Keratinocyte (primary cell): ENCODE data around the gene PXN. TPM values are rescaled to one million over a fixed set of nuclear protein-coding genes. Genes with fewer than 3 reads are reported as not detected.
A peak's percentile ranks its signal among the peaks of the same experiment; 100 is the strongest.
"Not testable (repeated sequence)": the region's sequence is repeated elsewhere in the genome, so short reads cannot be mapped to it uniquely, and the experiment has no call there.

Experiments
- DNase-seq: peaks from one replicate; pipeline ENCODE4 v3.0.0-alpha.2; 2011; ENCODE audit warnings: low read depth, missing footprints, low spot score
- FAIRE-seq: peaks from 2 replicates; lab custom pipeline; 2011; peaks lifted over from hg19 to GRCh38; lab: Jason Lieb, UNC
- H2AFZ ChIP-seq: 2 replicates; pipeline ENCODE4 v1.6.0; 2012; ENCODE audit warnings: low read length, control low read depth, inconsistent platforms; ENCODE audit not compliant: control insufficient read depth
- H3K27ac ChIP-seq: 2 replicates; pipeline ENCODE4 v1.5.1; 2011; ENCODE audit warnings: low read length; ENCODE audit not compliant: control insufficient read depth, insufficient read depth
- H3K27me3 ChIP-seq: 3 replicates; pipeline ENCODE4 v1.6.0; 2011; ENCODE audit warnings: low read length; ENCODE audit not compliant: control insufficient read depth, insufficient read depth; ENCODE audit errors: extremely low read depth
- H3K36me3 ChIP-seq, 2 experiments: 2 replicates in 1 of 2; 3 replicates in 1 of 2; pipeline ENCODE4 v1.5.1; 2011; ENCODE audit warnings: low read length in 2 of 2, mild to moderate bottlenecking in 1 of 2; ENCODE audit not compliant: control insufficient read depth in 2 of 2, insufficient read depth in 2 of 2; ENCODE audit errors: extremely low read depth in 1 of 2
- H3K4me1 ChIP-seq: 3 replicates; pipeline ENCODE4 v1.5.1; 2011; ENCODE audit warnings: low read length; ENCODE audit not compliant: control insufficient read depth, insufficient read depth; ENCODE audit errors: extremely low read depth
- H3K4me2 ChIP-seq: 3 replicates; pipeline ENCODE4 v1.6.0; 2011; ENCODE audit warnings: low read depth, low read length; ENCODE audit not compliant: control insufficient read depth, insufficient read depth; ENCODE audit errors: extremely low read depth
- H3K4me3 ChIP-seq, 3 experiments: fragments of 200-600 bp in 1 of 3; sonication (generic) in 1 of 3; 2 replicates in 2 of 3; 3 replicates in 1 of 3; pipeline ENCODE4 v1.5.1; 2011 to 2016; ENCODE audit warnings: low read length in 3 of 3, mild to moderate bottlenecking in 3 of 3, control low read depth in 2 of 3, inconsistent platforms in 1 of 3, low read depth in 1 of 3, mixed read lengths in 1 of 3, mixed run types in 1 of 3, moderate library complexity in 1 of 3; ENCODE audit not compliant: control insufficient read depth in 2 of 3, insufficient read depth in 2 of 3; ENCODE audit errors: extremely low read depth in 1 of 3
- H3K79me2 ChIP-seq: 2 replicates; pipeline ENCODE4 v1.6.0; 2012; ENCODE audit warnings: low read length; ENCODE audit not compliant: control insufficient read depth, insufficient read depth
- H3K9ac ChIP-seq: 3 replicates; pipeline ENCODE4 v1.6.0; 2011; ENCODE audit warnings: low read length; ENCODE audit not compliant: control insufficient read depth, insufficient read depth; ENCODE audit errors: extremely low read depth
- H3K9me1 ChIP-seq: 3 replicates; pipeline ENCODE4 v1.6.0; 2011; ENCODE audit warnings: low read length; ENCODE audit not compliant: control insufficient read depth, insufficient read depth; ENCODE audit errors: extremely low read depth
- H3K9me3 ChIP-seq: 2 replicates; pipeline ENCODE4 v1.5.1; 2012; ENCODE audit warnings: low read depth, low read length; ENCODE audit not compliant: control insufficient read depth
- H4K20me1 ChIP-seq: 3 replicates; pipeline ENCODE4 v1.6.0; 2011; ENCODE audit warnings: low read length; ENCODE audit not compliant: control insufficient read depth, insufficient read depth; ENCODE audit errors: extremely low read depth
- CTCF ChIP-seq, 3 experiments: IDR thresholded peaks in 1 of 3; conservative IDR thresholded peaks in 1 of 3; optimal IDR thresholded peaks in 1 of 3; 2 replicates in 2 of 3; 3 replicates in 1 of 3; pipeline versions ENCODE3 to v1.5.1; 2011; ENCODE audit warnings: low read length in 3 of 3, mild to moderate bottlenecking in 3 of 3, moderate library complexity in 2 of 3, control low read depth in 1 of 3, inconsistent platforms in 1 of 3; ENCODE audit not compliant: insufficient read depth in 2 of 3; ENCODE audit errors: extremely low read depth in 1 of 3
- EZH2 ChIP-seq: IDR thresholded peaks from one replicate; pipeline ENCODE4 v1.6.1; 2012; ENCODE audit warnings: inconsistent platforms, mild to moderate bottlenecking, low read length, moderate library complexity
- dilution Hi-C: fragments of 300-500 bp; cut with MboI; formaldehyde crosslinking; loops from one replicate; pipeline ENCODE4 v1.7.0; 2020; ENCODE audit warnings: low sequenced_read_pairs; ENCODE audit not compliant: extremely low pct_ligation_motif_present
- polyA plus RNA-seq, 5 experiments: library from polyadenylated mRNA; depleted of rRNA in 3 of 5; stranded (reverse) in 3 of 5; stranded (forward) in 1 of 5; unstranded in 1 of 5; fragments of >200 nt; gene quantifications; 1 replicate in 1 of 5; 2 replicates in 3 of 5; 3 replicates in 1 of 5; pipeline versions ENCODE4 v1.2.1 to v1.2.3, GENCODE V29; 2011 to 2012; ENCODE audit warnings: missing spikeins in 2 of 5, low read depth in 1 of 5, low replicate concordance in 1 of 5

The PXN gene
- polyA plus RNA-seq, 1 donor (not counting 4 experiments of a cell fraction or from before 2014, with no cell fraction given), result 114 TPM

- DNase-seq (no peak), FAIRE-seq (peak; percentile 62)
- H3K9ac ChIP-seq, result peak overlapping the region; percentile 35
Observed at GRCh38 chr12:120257041-120257821, 8.3 kb downstream of the PXN start.

GRCh38 chr12:120254809-120255208 lies 10.7 kb downstream of the PXN start:
- no peak overlapping the region for H3K27ac ChIP-seq
- H3K4me2 ChIP-seq, result no peak overlapping the region

More at GRCh38 chr12:120257041-120257821, 8.3 kb downstream of the PXN start:
- TF ChIP-seq CTCF (optimal IDR thresholded peaks at IDR 0.05 in 1 of 3, IDR thresholded peaks at IDR 0.05 in 1 of 3, conservative IDR thresholded peaks at IDR 0.05 in 1 of 3; ENCODE audit: extremely low read depth in 1 of 3, insufficient read depth in 2 of 3, low read length in 3 of 3) (no peak), EZH2 (no peak)
- H3K36me3 ChIP-seq, result peaks cover 21 to 51% of the 10 kb centered on the region in 2 experiments
- H3K4me2 ChIP-seq, result peak overlapping the region; percentile 65
- dilution Hi-C loops, result no loop called here
- H3K9me1 ChIP-seq, result peaks cover 10% of the 10 kb centered on the region
- peaks cover 19% of the 10 kb centered on the region for H4K20me1 ChIP-seq
- peak overlapping the region; percentile 78 for H3K27ac ChIP-seq
- no peaks in the 10 kb centered on the region for H3K27me3 ChIP-seq
- no peaks in the 10 kb centered on the region for H3K9me3 ChIP-seq
- H3K4me3 ChIP-seq, result peak overlapping the region in 1 of 3 experiments; percentile 24
- peaks cover 98% of the 10 kb centered on the region for H3K79me2 ChIP-seq
- H3K4me1 ChIP-seq, result peaks cover 77% of the 10 kb centered on the region
- no peak overlapping the region for H2AFZ ChIP-seq

GRCh38 chr12:120253313-120253712 lies 12.2 kb downstream of the PXN start:
- peaks cover 30 to 51% of the 10 kb centered on the region in 2 experiments for H3K36me3 ChIP-seq
- FAIRE-seq, H3K9me3 ChIP-seq, H3K9me1 ChIP-seq, DNase-seq, dilution Hi-C loops, H3K4me3 ChIP-seq, H3K9ac ChIP-seq, H3K27me3 ChIP-seq, H2AFZ ChIP-seq: not testable (repeated sequence)
- H4K20me1 ChIP-seq, result peaks cover 36% of the 10 kb centered on the region
- H3K4me2 ChIP-seq, result peak overlapping the region; percentile 43
- peak overlapping the region; percentile 13 for H3K27ac ChIP-seq
- peaks cover 93% of the 10 kb centered on the region for H3K79me2 ChIP-seq
- H3K4me1 ChIP-seq, result peaks cover 69% of the 10 kb centered on the region

More at GRCh38 chr12:120254809-120255208, 10.7 kb downstream of the PXN start:
- Histone ChIP-seq H3K4me1 (peaks cover 69% of the 10 kb centered on the region), H3K9me1 (peaks cover 10% of the 10 kb centered on the region), H3K79me2 (peaks cover 98% of the 10 kb centered on the region), H2AFZ (no peak overlapping the region), H3K9me3 (no peaks in the 10 kb centered on the region), H3K36me3 (peaks cover 25 to 47% of the 10 kb centered on the region in 2 experiments), H3K9ac (no peak overlapping the region), H4K20me1 (peaks cover 33% of the 10 kb centered on the region), H3K4me3 (no peak overlapping the region), H3K27me3 (no peaks in the 10 kb centered on the region)
- DNase-seq (no peak), FAIRE-seq (no peak)
- TF ChIP-seq CTCF (optimal IDR thresholded peaks at IDR 0.05 in 1 of 3, IDR thresholded peaks at IDR 0.05 in 1 of 3, conservative IDR thresholded peaks at IDR 0.05 in 1 of 3; ENCODE audit: extremely low read depth in 1 of 3, insufficient read depth in 2 of 3, low read length in 3 of 3) (no peak), EZH2 (no peak)
- dilution Hi-C loops, result no loop called here
